Subcutaneous abdominal adipose tissue (tissue), 5 donors: ENCODE results near the gene BDNF.

Experiments
- H3K27ac ChIP-seq: one replicate; pipeline ENCODE4 v1.7.0; 2013; ENCODE audit warnings: low read depth, mild to moderate bottlenecking, inconsistent platforms, low read length, moderate library complexity
- H3K27me3 ChIP-seq, 5 donors: one replicate each; pipeline ENCODE4 v1.7.0; 2013; ENCODE audit warnings: low read length in 5 of 5, inconsistent platforms in 1 of 5; ENCODE audit not compliant: control insufficient read depth in 5 of 5, insufficient read depth in 4 of 5
- H3K36me3 ChIP-seq, 5 donors: one replicate each; pipeline ENCODE4 v1.7.0; 2013; ENCODE audit warnings: low read length in 5 of 5; ENCODE audit not compliant: control insufficient read depth in 5 of 5, insufficient read depth in 5 of 5
- H3K4me1 ChIP-seq, 5 donors: one replicate each; pipeline ENCODE4 v1.7.0; 2013; ENCODE audit warnings: low read length in 5 of 5, mild to moderate bottlenecking in 3 of 5, moderate library complexity in 1 of 5; ENCODE audit not compliant: control insufficient read depth in 5 of 5, insufficient read depth in 5 of 5
- H3K4me3 ChIP-seq, 5 donors: one replicate each; pipeline ENCODE4 v1.7.0; 2013; ENCODE audit warnings: low read length in 5 of 5, low read depth in 1 of 5
- H3K9ac ChIP-seq, 5 donors: one replicate each; pipeline ENCODE4 v1.7.0; 2013; ENCODE audit warnings: low read length in 5 of 5, mild to moderate bottlenecking in 4 of 5, moderate library complexity in 3 of 5
- H3K9me3 ChIP-seq, 5 donors: one replicate each; pipeline ENCODE4 v1.7.0; 2013; ENCODE audit warnings: low read length in 5 of 5; ENCODE audit not compliant: control insufficient read depth in 5 of 5
- donor health status: healthy.
- donor health status: healthy.
- donor health status: healthy.
- donor health status: healthy.
- donor health status: healthy.

BDNF gene

DNA sequence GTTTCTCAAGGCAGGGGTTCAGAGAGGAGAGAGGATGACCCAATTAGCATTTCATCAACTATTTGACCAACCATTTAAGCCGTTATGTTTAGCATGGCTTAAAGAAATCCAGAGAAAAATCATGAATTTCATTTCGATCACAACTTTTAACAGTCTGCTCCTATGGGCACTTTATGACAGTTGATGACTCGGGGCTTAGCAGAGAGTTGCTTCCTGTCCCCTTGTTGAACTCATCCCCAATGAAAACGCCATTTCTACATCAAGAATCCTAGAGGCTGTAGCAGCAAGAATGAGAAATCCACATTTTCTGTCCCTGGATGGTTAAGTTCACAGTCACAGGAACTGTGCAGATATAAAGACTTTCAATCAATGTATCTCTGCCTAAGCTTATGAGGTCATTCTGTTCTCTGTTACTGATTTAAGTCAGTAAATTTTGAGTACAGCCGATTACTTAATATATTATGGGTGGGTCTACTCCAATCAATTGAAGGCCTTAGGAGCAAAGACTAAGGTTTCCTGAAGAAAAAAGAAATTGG, 81.1 kb downstream of the BDNF start:
- Histone ChIP-seq H3K4me3 (no peak overlapping the region), H3K27me3 (no peaks in the 10 kb centered on the region), H3K9me3 (no peaks in the 10 kb centered on the region), H3K9ac (no peak overlapping the region), H3K27ac (no peak overlapping the region), H3K36me3 (no peaks in the 10 kb centered on the region), H3K4me1 (peaks cover 0 to 7% (median 0%) of the 10 kb centered on the region in 5 donors)

DNA sequence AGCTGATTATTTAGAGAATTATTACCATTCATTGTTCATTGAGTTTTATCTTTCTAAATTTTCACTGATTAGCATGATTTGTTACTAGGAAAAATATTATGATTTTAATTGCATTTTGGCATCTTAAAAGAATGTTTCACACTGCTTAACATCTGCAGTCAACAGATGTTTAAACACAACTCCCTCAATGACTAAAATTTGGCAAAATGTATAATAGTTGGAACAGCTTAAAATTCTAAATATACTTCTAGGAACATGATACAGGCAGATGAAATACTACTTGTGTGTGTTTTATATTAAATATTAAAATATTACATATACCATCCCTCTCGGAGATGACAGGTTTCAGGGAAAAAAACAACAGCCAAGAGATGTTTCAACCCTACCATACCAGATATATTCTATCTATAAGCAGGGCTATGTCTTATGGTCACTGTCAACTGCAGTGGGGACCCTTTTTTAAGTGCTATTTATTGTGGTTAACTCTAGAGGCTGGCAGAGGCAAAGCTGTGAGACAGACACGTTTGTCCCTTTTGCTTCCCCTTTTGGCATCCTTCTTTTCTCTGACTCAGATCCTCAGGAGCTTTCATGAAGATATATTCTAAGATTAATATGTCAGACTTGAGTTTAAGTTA, 81.9 kb downstream of the BDNF start:
- H3K36me3 ChIP-seq, result no peaks in the 10 kb centered on the region
- no peak overlapping the region for H3K4me3 ChIP-seq
- no peaks in the 10 kb centered on the region for H3K27me3 ChIP-seq
- no peak overlapping the region for H3K9ac ChIP-seq
- peaks cover 0 to 7% (median 0%) of the 10 kb centered on the region in 5 donors for H3K4me1 ChIP-seq
- no peaks in the 10 kb centered on the region for H3K9me3 ChIP-seq
- H3K27ac ChIP-seq, result no peak overlapping the region

DNA sequence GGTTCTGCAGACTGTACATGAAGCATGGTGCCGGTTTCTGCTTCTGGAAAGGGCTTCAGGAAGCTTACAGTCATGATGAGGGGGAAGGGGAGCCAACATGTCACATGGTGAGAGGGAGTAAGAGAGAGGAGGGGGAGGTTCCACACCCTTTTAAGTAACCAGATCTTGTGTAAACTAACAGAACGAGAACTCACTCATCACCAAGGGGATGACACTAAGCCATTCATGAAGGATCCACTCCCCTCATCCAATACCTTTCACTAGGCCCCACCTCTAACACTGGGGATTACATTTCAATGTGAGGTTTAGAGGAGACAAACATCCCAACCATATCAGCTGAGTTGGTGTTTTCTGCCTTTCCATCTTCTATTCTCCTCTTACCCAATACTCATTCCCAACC, 83.5 kb downstream of the BDNF start:
- no peaks in the 10 kb centered on the region for H3K36me3 ChIP-seq
- no peaks in the 10 kb centered on the region for H3K9me3 ChIP-seq
- H3K9ac ChIP-seq, result no peak overlapping the region
- no peak overlapping the region for H3K4me3 ChIP-seq
- H3K27ac ChIP-seq, result no peak overlapping the region
- H3K4me1 ChIP-seq, result peaks cover 0 to 7% (median 0%) of the 10 kb centered on the region in 5 donors
- no peaks in the 10 kb centered on the region for H3K27me3 ChIP-seq

DNA sequence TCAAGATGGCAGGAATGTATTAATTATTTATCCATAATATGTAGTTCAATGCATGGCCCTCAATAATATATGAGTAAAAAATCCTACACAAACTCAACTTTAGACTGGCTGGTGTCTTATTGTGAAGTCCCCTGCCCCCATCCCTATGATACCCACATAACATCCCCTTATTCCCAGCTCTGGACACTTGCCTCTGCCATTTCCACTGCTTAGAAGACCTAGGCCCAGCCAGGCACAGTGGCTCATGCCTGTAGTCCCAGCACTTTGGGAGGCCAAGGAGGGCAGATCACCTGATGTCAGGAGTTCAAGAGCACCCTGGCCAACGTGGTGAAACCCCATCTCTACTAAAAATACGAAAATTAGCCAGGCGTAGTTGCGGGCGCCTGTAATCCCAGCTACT, 84.4 kb downstream of the BDNF start:
- no peaks in the 10 kb centered on the region for H3K36me3 ChIP-seq
- no peaks in the 10 kb centered on the region for H3K27me3 ChIP-seq
- no peak overlapping the region for H3K4me3 ChIP-seq
- no peak overlapping the region for H3K9ac ChIP-seq
- H3K4me1 ChIP-seq, result no peaks in the 10 kb centered on the region
- no peaks in the 10 kb centered on the region for H3K9me3 ChIP-seq
- no peak overlapping the region for H3K27ac ChIP-seq

DNA sequence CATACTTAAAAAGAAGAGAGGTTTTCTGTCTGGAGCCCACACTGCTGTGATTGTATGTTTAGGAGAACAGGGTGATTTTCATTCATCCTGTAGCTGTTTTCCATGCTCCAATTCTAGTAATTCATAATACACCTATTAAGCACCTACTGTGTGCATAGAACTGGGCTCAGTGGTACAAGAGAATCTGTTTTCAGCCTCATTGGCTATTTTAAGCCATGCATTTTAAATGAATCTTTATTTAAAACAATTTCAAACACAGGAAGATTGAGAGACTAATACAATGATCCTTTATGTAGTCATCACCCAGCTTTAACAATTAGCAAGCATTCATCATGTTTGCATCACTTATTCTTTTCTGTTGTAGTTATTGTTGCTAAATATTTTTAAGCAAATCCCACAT, 86.2 kb downstream of the BDNF start:
- Histone ChIP-seq H3K36me3 (no peaks in the 10 kb centered on the region), H3K9me3 (no peaks in the 10 kb centered on the region), H3K9ac (no peak overlapping the region), H3K4me3 (no peak overlapping the region), H3K27ac (no peak overlapping the region), H3K4me1 (no peaks in the 10 kb centered on the region), H3K27me3 (no peaks in the 10 kb centered on the region)

DNA sequence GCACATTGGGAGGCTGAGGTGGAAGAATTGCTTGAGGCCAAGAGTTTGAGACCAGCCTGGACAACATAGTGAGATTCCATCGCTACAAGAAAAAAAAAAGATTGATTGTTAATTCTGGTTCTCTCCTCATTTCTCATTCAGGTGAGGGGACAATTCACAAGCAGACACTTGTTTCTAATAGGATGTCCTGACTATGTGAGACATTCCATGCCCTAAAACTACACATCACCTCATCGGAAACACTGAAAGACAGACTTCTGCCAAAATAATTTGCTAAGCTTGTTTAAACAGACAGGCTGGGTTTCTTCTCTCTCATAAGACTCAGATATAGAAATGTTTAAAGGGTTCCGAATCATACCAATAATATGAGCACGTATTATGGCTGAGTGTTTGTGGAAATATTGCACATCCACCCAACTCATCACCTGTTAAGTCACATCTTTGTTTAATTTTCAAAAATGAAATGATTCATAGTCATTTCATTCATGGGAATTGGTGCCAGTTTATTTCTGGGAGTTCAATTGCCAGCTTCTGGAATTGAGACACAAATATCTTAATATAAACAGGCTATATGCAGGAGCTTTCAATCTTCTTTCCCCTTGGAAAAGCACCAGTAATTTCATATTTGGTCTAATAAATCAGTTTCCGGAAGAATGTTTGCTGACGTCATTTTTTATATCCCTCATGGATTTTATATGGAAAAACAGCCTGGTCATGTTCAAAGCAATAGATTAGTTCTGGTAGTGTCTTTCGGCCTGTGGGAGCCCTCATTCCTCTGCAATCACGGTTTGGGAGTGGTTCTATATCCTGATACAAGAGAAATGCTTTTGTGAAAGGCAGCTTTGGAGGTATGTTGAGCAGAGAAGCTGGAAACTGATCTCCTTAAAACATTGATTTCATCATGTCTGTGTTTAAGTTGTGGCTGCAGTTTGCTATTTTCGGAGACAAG, 87.0 kb downstream of the BDNF start:
- Histone ChIP-seq H3K9ac (no peak overlapping the region), H3K9me3 (no peaks in the 10 kb centered on the region), H3K4me1 (no peaks in the 10 kb centered on the region), H3K27me3 (no peaks in the 10 kb centered on the region), H3K4me3 (no peak overlapping the region), H3K36me3 (no peaks in the 10 kb centered on the region), H3K27ac (no peak overlapping the region)

DNA sequence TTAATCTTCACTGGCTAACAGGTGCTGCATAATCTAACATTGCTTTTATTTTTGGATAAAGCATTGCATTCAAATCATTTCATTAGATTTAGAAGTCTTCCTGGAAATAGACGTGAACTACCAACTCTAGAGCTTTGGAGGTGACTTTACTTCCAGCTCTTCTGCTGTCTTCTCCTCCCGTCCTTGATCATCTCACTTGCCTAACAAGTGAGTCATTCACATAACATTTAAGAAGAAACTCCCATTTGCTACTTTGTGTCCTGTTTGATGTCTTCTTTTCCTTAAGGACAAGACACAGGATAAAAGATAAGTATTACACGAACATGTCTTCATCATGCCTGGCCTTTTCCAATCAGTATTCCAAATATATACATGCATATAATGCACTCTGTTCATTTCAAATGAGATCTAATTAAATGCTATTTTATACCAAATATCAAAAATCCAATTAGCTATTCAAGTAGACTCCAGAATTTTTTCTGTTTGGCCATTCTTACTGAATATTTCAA, 88.3 kb downstream of the BDNF start:
- Histone ChIP-seq H3K36me3 (no peaks in the 10 kb centered on the region), H3K4me3 (no peak overlapping the region), H3K9ac (no peak overlapping the region), H3K4me1 (no peaks in the 10 kb centered on the region), H3K27me3 (no peaks in the 10 kb centered on the region), H3K9me3 (no peaks in the 10 kb centered on the region), H3K27ac (no peak overlapping the region)

DNA sequence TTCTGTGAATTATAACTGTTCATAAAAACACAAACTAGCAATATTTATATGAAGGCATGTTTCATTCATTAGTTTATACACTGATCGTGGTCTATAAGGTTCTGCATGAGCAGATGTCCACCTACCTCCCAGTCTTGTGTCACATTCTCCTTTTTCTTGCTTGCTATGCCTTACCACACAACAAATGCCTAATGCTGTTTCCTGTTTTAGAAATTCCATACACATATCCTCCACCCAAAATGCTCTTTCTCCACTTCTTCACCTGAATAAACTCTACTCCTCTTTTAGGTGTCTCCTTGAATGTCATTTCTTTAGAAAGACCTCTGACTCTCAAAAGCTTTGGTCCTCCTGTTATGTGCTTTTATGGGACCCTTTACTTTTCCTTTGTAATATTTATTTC, 88.9 kb downstream of the BDNF start:
- H3K9me3 ChIP-seq, result no peaks in the 10 kb centered on the region
- H3K4me1 ChIP-seq, result no peaks in the 10 kb centered on the region
- H3K27me3 ChIP-seq, result no peaks in the 10 kb centered on the region
- H3K9ac ChIP-seq, result no peak overlapping the region
- H3K27ac ChIP-seq, result no peak overlapping the region
- no peak overlapping the region for H3K4me3 ChIP-seq
- no peaks in the 10 kb centered on the region for H3K36me3 ChIP-seq

DNA sequence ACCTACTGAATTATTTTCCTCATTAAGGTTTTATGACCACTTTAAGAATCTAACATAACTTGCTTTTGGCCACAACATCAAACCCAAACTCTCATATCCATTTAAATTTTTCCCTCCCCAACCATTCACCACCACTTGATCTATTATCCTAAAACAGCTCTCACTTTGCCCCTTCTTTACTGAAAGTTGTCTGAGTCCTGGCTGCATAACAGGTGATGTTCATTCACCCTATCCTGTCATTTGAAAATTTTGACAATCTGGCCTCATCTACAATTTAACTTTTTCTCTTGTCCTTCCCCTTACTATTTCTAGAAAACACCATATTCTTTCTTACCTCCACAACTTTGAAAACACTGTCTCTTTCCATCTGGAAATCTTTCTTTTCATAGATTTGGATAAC, 89.3 kb downstream of the BDNF start:
- Histone ChIP-seq H3K9me3 (no peaks in the 10 kb centered on the region), H3K4me3 (no peak overlapping the region), H3K36me3 (no peaks in the 10 kb centered on the region), H3K9ac (no peak overlapping the region), H3K27me3 (no peaks in the 10 kb centered on the region), H3K27ac (no peak overlapping the region), H3K4me1 (no peaks in the 10 kb centered on the region)

DNA sequence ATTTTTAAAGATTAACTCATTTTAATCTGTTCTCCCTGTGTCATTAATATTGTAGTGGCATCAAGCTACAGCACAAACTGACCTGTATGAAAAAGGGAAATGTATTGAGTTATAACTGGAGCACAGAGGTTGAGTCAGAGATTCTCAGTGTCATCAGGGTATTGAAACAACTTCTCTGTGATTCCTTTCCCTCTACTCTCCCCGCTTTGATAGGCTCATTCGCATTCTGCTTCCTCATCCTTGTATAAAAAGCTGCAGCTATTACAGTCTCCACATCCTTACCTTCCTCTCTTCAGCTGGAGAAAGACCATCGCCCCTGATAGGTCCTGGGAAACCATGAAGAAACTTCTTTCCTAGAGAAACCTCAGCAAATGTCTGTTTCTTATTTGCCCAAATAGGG, 90.0 kb downstream of the BDNF start:
- no peak overlapping the region for H3K27ac ChIP-seq
- H3K27me3 ChIP-seq, result no peaks in the 10 kb centered on the region
- no peaks in the 10 kb centered on the region for H3K36me3 ChIP-seq
- no peaks in the 10 kb centered on the region for H3K4me1 ChIP-seq
- H3K9me3 ChIP-seq, result no peaks in the 10 kb centered on the region
- no peak overlapping the region for H3K4me3 ChIP-seq
- no peak overlapping the region for H3K9ac ChIP-seq
